ENCODE measurements around the gene VPS8. TPM values are rescaled to one million over a fixed set of nuclear protein-coding genes. Genes with fewer than 3 reads are reported as not detected.

VPS8 gene, protein sequence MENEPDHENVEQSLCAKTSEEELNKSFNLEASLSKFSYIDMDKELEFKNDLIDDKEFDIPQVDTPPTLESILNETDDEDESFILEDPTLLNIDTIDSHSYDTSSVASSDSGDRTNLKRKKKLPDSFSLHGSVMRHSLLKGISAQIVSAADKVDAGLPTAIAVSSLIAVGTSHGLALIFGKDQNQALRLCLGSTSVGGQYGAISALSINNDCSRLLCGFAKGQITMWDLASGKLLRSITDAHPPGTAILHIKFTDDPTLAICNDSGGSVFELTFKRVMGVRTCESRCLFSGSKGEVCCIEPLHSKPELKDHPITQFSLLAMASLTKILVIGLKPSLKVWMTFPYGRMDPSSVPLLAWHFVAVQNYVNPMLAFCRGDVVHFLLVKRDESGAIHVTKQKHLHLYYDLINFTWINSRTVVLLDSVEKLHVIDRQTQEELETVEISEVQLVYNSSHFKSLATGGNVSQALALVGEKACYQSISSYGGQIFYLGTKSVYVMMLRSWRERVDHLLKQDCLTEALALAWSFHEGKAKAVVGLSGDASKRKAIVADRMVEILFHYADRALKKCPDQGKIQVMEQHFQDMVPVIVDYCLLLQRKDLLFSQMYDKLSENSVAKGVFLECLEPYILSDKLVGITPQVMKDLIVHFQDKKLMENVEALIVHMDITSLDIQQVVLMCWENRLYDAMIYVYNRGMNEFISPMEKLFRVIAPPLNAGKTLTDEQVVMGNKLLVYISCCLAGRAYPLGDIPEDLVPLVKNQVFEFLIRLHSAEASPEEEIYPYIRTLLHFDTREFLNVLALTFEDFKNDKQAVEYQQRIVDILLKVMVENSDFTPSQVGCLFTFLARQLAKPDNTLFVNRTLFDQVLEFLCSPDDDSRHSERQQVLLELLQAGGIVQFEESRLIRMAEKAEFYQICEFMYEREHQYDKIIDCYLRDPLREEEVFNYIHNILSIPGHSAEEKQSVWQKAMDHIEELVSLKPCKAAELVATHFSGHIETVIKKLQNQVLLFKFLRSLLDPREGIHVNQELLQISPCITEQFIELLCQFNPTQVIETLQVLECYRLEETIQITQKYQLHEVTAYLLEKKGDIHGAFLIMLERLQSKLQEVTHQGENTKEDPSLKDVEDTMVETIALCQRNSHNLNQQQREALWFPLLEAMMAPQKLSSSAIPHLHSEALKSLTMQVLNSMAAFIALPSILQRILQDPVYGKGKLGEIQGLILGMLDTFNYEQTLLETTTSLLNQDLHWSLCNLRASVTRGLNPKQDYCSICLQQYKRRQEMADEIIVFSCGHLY (N-terminal part only)
- total RNA-seq, result 285 TPM

DNA sequence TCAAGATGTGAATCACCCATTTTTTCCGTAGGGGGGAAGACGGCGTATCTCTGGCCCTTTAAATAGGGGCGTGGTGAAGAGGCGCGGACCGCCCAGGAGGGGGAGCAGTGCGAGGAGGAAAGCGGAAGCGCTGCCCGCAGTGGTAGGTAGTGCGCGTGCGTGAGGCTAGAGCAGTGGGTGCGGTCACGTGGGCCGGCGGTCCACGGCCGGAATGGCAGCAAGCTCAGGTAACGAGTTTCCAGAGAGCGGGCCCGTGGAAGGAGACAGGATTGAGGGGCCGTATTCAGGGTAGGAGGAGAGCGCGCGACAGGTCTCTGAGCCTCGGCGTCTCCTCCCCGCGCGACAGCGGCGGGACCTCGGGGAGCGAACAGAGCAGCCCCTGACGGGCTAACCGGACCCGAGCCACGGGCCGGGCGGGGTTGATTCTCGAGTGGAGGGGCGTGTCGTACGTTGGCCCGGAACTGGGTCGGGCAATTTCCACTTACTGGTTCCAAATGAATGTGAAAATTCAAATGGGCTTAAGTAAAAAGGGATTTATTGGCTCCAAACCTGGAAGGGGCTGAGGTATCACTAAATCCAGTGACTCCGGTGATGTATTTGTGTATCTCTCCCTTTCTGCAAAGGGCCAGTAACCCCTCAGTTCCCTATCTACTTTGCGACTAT lies at the start of gene VPS8:
VPS8 (plus strand) TSS at position 168 of the 663 bp plus-strand sequence. CDS start 12,467 bp downstream, outside the sequence.

Other genes starting within 250 kb of the VPS8 start
- 40.1 TPM for gene MAGEF1, start 100.1 kb upstream of the VPS8 start, total RNA-seq

Data from parietal lobe (tissue), 1 donor.